OCI-LY3 (cell line): ENCODE measurements around the gene PIM2.

Source experiments
- H2AFZ ChIP-seq: fragments of 200-600, 300-600 bp; shearing (Covaris generic); 2 replicates; pipeline ENCODE4 v1.6.0; 2014; ENCODE audit warnings: antibody characterized with exemption, low read depth, low read length
- H3K27ac ChIP-seq: fragments of 200-600, 300-600 bp; sonication (generic); 2 replicates; pipeline ENCODE4 v1.5.1; 2014; ENCODE audit warnings: mild to moderate bottlenecking, low read length, moderate library complexity, mixed read lengths
- H3K27me3 ChIP-seq: fragments of 200-600, 300-600 bp; sonication (generic); 2 replicates; pipeline ENCODE4 v1.6.1; 2014; ENCODE audit warnings: low read depth, low read length, mixed read lengths
- H3K36me3 ChIP-seq: fragments of 200-600, 300-600 bp; sonication (generic); replicated peaks from 2 replicates; pipeline ENCODE3; 2014; ENCODE audit warnings: low read depth, low read length, mixed read lengths
- H3K4me1 ChIP-seq: fragments of 300-600, 200-600 bp; sonication (generic); 2 replicates; pipeline ENCODE4 v1.6.1; 2014; ENCODE audit warnings: low read length, mixed read lengths
- H3K4me2 ChIP-seq: fragments of 200-600, 300-600 bp; sonication (generic); 2 replicates; pipeline ENCODE4 v1.6.1; 2014; ENCODE audit warnings: low read length, mixed read lengths
- H3K4me3 ChIP-seq: fragments of 300-600, 200-600 bp; sonication (generic); 2 replicates; pipeline ENCODE4 v1.5.1; 2014; ENCODE audit warnings: antibody characterized with exemption, mild to moderate bottlenecking, low read length, moderate library complexity
- H3K79me2 ChIP-seq: fragments of 300-600, 200-600 bp; shearing (Covaris generic); 2 replicates; pipeline ENCODE4 v1.6.1; 2014; ENCODE audit warnings: mild to moderate bottlenecking, low read length, mixed read lengths
- H3K9ac ChIP-seq: fragments of 300-600, 200-600 bp; shearing (Covaris generic); 2 replicates; pipeline ENCODE4 v1.6.0; 2014; ENCODE audit warnings: mild to moderate bottlenecking, low read length, moderate library complexity
- H3K9me3 ChIP-seq: fragments of 200-600, 300-600 bp; shearing (Covaris generic); 2 replicates; pipeline ENCODE4 v1.6.1; 2014; ENCODE audit warnings: low read length, mixed read lengths; ENCODE audit not compliant: insufficient read depth
- H4K20me1 ChIP-seq: fragments of 200-600, 300-600 bp; sonication (generic); 2 replicates; pipeline ENCODE4 v1.6.1; 2016; ENCODE audit warnings: low read length, mixed read lengths; ENCODE audit not compliant: insufficient read depth
- EZH2phosphoT487 ChIP-seq: fragments of 200-600 bp; shearing (Covaris generic); IDR thresholded peaks from 2 replicates; pipeline ENCODE4 v1.6.1; 2018; ENCODE audit warnings: antibody characterized with exemption, mixed run types, low read depth
- TF ChIP-seq, protein P1 (sequence below): fragments of 200-600, 300-600 bp; sonication (generic); IDR thresholded peaks from 2 replicates; pipeline ENCODE4 v1.5.1; 2014; ENCODE audit warnings: antibody characterized with exemption, low read length, low read depth

PIM2 gene

DNA sequence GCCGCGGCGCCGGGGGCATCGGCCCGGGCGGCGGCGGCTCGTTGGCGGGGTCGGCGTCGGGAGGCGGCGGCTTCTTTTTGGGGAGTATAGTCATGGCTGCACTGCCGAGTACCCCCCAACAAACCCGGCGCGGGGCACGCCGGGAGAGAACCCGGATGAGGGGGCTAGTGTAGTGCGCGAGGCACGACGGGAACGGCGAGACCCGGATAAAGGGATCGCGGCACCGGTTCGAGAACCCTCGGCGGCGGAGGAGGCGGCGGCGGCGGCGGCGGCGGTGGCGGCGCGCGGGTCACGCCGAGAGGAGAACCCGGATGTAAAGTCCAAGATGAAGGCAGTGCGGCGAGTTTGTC lies 38.6 kb upstream of the PIM2 start, which contains the start of gene OTUD5:
OTUD5 (minus strand) TSS at position 131 of the 350 bp plus-strand sequence; CDS start at position 94, 37 bp downstream.
- peaks cover 10% of the 10 kb centered on the region for H3K36me3 ChIP-seq
- no peaks in the 10 kb centered on the region for H3K9me3 ChIP-seq
- peak within 1 kb of the TSS; percentile 96 for H3K4me3 ChIP-seq
- peaks cover 11% of the 10 kb centered on the region; the same call in 1 of the 2 replicates for H4K20me1 ChIP-seq
- TF ChIP-seq, protein P1, sequence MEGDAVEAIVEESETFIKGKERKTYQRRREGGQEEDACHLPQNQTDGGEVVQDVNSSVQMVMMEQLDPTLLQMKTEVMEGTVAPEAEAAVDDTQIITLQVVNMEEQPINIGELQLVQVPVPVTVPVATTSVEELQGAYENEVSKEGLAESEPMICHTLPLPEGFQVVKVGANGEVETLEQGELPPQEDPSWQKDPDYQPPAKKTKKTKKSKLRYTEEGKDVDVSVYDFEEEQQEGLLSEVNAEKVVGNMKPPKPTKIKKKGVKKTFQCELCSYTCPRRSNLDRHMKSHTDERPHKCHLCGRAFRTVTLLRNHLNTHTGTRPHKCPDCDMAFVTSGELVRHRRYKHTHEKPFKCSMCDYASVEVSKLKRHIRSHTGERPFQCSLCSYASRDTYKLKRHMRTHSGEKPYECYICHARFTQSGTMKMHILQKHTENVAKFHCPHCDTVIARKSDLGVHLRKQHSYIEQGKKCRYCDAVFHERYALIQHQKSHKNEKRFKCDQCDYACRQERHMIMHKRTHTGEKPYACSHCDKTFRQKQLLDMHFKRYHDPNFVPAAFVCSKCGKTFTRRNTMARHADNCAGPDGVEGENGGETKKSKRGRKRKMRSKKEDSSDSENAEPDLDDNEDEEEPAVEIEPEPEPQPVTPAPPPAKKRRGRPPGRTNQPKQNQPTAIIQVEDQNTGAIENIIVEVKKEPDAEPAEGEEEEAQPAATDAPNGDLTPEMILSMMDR: no peak
- TF ChIP-seq EZH2phosphoT487: no peak
- peak within 1 kb of the TSS; percentile 85 for H3K9ac ChIP-seq
- peaks cover 28% of the 10 kb centered on the region for H3K4me1 ChIP-seq
- H3K79me2 ChIP-seq: peaks cover 54% of the 10 kb centered on the region
- H3K4me2 ChIP-seq: peak within 1 kb of the TSS; percentile 95
- peak within 1 kb of the TSS; percentile 95 for H3K27ac ChIP-seq
- no peak within 1 kb of the TSS; the same call in 1 of the 2 replicates for H2AFZ ChIP-seq
- no peaks in the 10 kb centered on the region for H3K27me3 ChIP-seq

DNA sequence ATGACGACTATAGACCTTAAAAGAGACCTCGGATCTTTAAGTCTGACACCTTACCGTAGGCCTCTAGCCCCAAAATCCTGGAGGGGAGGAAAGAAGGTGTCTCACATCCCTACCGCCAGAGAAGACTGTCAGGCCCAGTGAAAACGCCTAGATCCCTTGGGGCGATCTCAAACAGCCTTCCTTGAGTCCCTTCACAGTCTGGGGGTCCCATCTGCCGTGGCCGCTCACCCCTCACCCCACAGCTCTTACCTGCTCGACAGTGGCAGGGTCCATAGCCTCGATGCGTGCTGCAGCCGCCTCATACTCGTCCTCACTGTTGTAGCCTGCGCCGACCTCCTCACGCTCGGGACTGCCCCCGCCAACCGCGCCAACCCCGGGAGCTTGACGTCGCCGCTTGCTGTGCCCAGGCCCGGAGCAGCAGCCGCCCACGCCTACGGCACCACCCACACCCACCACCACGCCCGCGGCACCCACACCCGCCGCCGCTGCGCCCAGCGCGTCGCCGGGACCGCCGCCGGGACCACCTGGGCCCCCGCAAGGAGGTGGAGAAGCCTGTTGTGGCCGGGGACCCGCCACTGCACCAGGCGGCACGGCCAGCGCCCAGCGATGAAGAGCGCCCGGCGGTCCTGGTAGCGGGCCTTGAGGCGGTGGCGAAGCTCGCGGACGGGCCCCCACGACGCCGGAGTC lies 38.0 kb upstream of the PIM2 start:
- Histone ChIP-seq H3K27me3 (no peaks in the 10 kb centered on the region), H3K79me2 (peaks cover 60% of the 10 kb centered on the region), H3K36me3 (peaks cover 13% of the 10 kb centered on the region), H3K4me3 (peak overlapping the region; percentile 96), H3K9me3 (no peaks in the 10 kb centered on the region), H3K4me1 (peaks cover 22% of the 10 kb centered on the region), H4K20me1 (peaks cover 11% of the 10 kb centered on the region; the same call in 1 of the 2 replicates), H3K4me2 (peak overlapping the region; percentile 95), H3K27ac (peak overlapping the region; percentile 95), H2AFZ (no peak overlapping the region), H3K9ac (peak overlapping the region; percentile 85)
- TF ChIP-seq EZH2phosphoT487: no peak
- TF ChIP-seq, protein P1: no peak

DNA sequence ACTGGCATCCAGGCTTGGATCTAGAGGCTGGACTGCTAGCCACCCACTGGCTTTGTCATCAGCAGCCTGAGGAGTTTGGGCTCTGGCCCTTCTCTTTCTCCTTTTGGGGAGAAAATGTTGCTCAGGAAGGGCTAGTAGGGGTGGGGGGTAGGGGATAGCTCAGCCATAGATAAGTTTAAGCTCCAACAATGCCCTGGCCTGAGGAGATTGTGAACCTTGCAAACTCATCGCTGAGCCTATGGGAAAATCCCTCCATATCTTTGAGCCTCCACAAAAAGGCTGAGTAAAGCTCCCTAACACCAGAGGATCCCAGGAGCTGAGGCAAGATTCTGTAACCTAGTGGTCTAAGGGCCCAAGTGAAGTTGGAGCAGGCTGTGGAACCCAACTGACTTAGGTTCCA lies 29.8 kb upstream of the PIM2 start:
- Histone ChIP-seq H3K4me2 (no peak overlapping the region), H3K9ac (no peak overlapping the region), H3K27me3 (no peaks in the 10 kb centered on the region), H3K4me1 (peaks cover 18% of the 10 kb centered on the region), H3K79me2 (peaks cover 76% of the 10 kb centered on the region), H3K9me3 (no peaks in the 10 kb centered on the region), H3K4me3 (no peak overlapping the region), H3K36me3 (peaks cover 3% of the 10 kb centered on the region), H3K27ac (no peak overlapping the region), H2AFZ (no peak overlapping the region), H4K20me1 (no peaks in the 10 kb centered on the region)
- TF ChIP-seq, protein P1: no peak
- no peak for TF ChIP-seq EZH2phosphoT487

DNA sequence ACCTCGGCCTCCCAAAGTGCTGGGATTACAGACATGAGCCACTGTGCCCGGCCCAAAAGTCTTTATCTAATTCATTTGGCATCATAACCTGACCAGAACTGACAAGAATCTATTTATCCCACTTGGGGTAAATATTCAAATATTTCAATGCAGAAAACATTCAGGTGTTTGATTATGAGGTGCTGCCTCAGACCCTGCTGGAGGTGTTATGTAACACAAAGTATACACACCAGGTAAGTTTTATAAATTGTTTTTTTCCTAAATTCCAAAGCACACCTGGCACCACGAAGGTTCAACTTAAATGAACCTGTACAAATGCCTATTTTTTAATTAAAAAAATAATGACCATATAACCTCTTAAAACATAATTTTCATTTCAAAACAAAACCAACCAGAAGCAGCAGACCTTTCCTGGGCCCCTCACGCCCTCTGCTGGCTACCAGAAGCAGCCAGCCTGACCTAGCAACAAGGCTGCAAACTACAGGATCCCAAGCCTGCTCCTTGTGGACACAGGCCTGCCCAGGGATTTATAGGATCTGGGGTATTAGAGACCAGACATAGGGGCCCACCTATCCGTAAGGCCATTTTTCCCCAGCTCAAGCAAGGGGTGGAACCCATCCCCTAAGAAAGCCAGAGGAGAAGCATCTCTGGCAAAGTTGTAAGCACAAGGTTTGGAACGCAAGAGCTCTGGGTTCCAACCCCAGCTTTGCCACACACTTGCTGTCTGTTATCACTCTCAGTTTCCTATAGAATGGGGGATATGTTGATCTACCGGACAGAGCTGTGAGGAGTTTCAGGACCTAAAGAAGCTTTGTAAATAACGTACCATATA lies 26.9 kb upstream of the PIM2 start:
- Histone ChIP-seq H3K27me3 (no peaks in the 10 kb centered on the region), H2AFZ (no peak overlapping the region), H3K27ac (peak overlapping the region; percentile 38), H3K4me3 (no peak overlapping the region), H3K79me2 (peaks cover 76% of the 10 kb centered on the region), H3K4me1 (peaks cover 46% of the 10 kb centered on the region), H3K4me2 (peak overlapping the region; percentile 41), H4K20me1 (no peaks in the 10 kb centered on the region), H3K36me3 (peaks cover 13% of the 10 kb centered on the region), H3K9ac (peak overlapping the region; percentile 27), H3K9me3 (no peaks in the 10 kb centered on the region)
- TF ChIP-seq, protein P1: peak; percentile 79
- TF ChIP-seq EZH2phosphoT487: no peak
